GM12878 (cell line): ENCODE data around the gene TBC1D24. TPM values are rescaled to one million over a fixed set of nuclear protein-coding genes. Genes with fewer than 3 reads are reported as not detected.

Source experiments
- ATAC-seq: fragments of 200-7000 bp; cut with Tn5 transposase; 3 replicates; pipeline ENCODE4 v1.9.1; 2020; ENCODE audit warnings: mild to moderate bottlenecking, moderate library complexity
- BruUV-seq: library from RNA; stranded (reverse); fragments of 400-500 nt; replicated peaks from 2 replicates; lab custom pipeline; 2021; lab: Mats Ljungman, UMichigan
- CTCF ChIA-PET: fragments of 300-600 bp; sonication (Branson Sonifier 250); formaldehyde crosslinking; extraction: SDS; loops from one replicate; lab custom pipeline; 2021; ENCODE audit warnings: inconsistent platforms; lab: Yijun Ruan, JAX
- POLR2A ChIA-PET: fragments of 350-600 bp; formaldehyde crosslinking; extraction: SDS; loops from one replicate; lab custom pipeline; 2021; ENCODE audit warnings: inconsistent platforms; lab: Charles Lee
- RAD21 ChIA-PET: fragments of 300-600 bp; sonication (Branson Sonifier 250); formaldehyde crosslinking; loops from one replicate; lab custom pipeline; 2023; ENCODE audit warnings: antibody characterized with exemption; ENCODE audit not compliant: unreplicated experiment; lab: Charles Lee
- SMC1A ChIA-PET: fragments of 300-600 bp; sonication (Branson Sonifier 250); formaldehyde crosslinking; loops from one replicate; lab custom pipeline; 2023; ENCODE audit not compliant: unreplicated experiment, uncharacterized antibody; lab: Charles Lee
- DNase-seq: peaks from one replicate; pipeline ENCODE4 v3.0.0-alpha.2; 2011; ENCODE audit warnings: low read depth, low spot score
- FAIRE-seq: peaks from 3 replicates; lab custom pipeline; 2011; peaks lifted over from hg19 to GRCh38; lab: Jason Lieb, UNC
- H2AFZ ChIP-seq: 2 replicates; pipeline ENCODE4 v1.6.0; 2011; ENCODE audit warnings: low read depth, low read length, control low read depth; ENCODE audit not compliant: control insufficient read depth
- H3K27ac ChIP-seq: 2 replicates; pipeline ENCODE4 v1.5.1; 2011; ENCODE audit warnings: control low read depth; ENCODE audit not compliant: control insufficient read depth, insufficient read depth
- H3K27me3 ChIP-seq, 2 experiments: replicated peaks in 1 of 2; 2 replicates each; pipeline versions ENCODE4 v1.6.0 to v1.6.1; 2011; ENCODE audit warnings: low read length in 1 of 2; ENCODE audit not compliant: control insufficient read depth in 2 of 2, insufficient read depth in 2 of 2
- H3K36me3 ChIP-seq, 2 experiments: 2 replicates each; pipeline ENCODE4 v1.5.1; 2011; ENCODE audit warnings: low read length in 1 of 2; ENCODE audit not compliant: control insufficient read depth in 2 of 2, insufficient read depth in 2 of 2
- H3K4me1 ChIP-seq: 2 replicates; pipeline ENCODE4 v1.6.1; 2011; ENCODE audit warnings: mild to moderate bottlenecking, low read length, moderate library complexity, mixed read lengths; ENCODE audit not compliant: control insufficient read depth, insufficient read depth
- H3K4me2 ChIP-seq: 2 replicates; pipeline ENCODE4 v1.6.0; 2011; ENCODE audit warnings: control low read depth; ENCODE audit not compliant: control insufficient read depth, insufficient read depth
- H3K4me3 ChIP-seq: fragments of 200-600 bp; sonication (generic); 2 replicates; pipeline ENCODE4 v1.5.1; 2016
- H3K79me2 ChIP-seq: 2 replicates; pipeline ENCODE4 v1.6.0; 2011; ENCODE audit warnings: low read length; ENCODE audit not compliant: control insufficient read depth, insufficient read depth
- H3K9ac ChIP-seq: 2 replicates; pipeline ENCODE4 v1.8.0; 2011; ENCODE audit warnings: low read length, control low read depth, mixed read lengths; ENCODE audit not compliant: control insufficient read depth, insufficient read depth
- H3K9me3 ChIP-seq: replicated peaks from 3 replicates; pipeline ENCODE4 v1.5.1; 2011; ENCODE audit warnings: mild to moderate bottlenecking, low read length; ENCODE audit not compliant: control insufficient read depth, insufficient read depth
- H4K20me1 ChIP-seq: 2 replicates; pipeline ENCODE4 v1.6.0; 2011; ENCODE audit not compliant: control insufficient read depth, insufficient read depth
- ATF7 ChIP-seq: fragments of 450-650 bp; IDR thresholded peaks from 2 replicates; pipeline ENCODE4 v1.6.1; 2016; ENCODE audit warnings: low read depth, mild to moderate bottlenecking
- CBX3 ChIP-seq: fragments of 200-600 bp; sonication (generic); IDR thresholded peaks from 2 replicates; pipeline ENCODE4 v1.6.1; 2016; ENCODE audit warnings: low read depth, borderline replicate concordance
- CHD1 ChIP-seq: IDR thresholded peaks from 2 replicates; pipeline ENCODE4 v1.6.1; 2012; ENCODE audit warnings: low read depth, low read length, improper control_type of control experiment
- CREM ChIP-seq: IDR thresholded peaks from 2 replicates; pipeline ENCODE4 v1.6.1; 2014; ENCODE audit warnings: antibody characterized with exemption, low read depth
- ESRRA ChIP-seq: IDR thresholded peaks from 2 replicates; pipeline ENCODE4 v1.6.1; 2012; ENCODE audit warnings: mild to moderate bottlenecking, low read length, improper control_type of control experiment
- IRF4 ChIP-seq: IDR thresholded peaks from 2 replicates; pipeline ENCODE4 v1.6.1; 2011; ENCODE audit warnings: low read depth, low read length
- MTA3 ChIP-seq: IDR thresholded peaks from 2 replicates; pipeline ENCODE4 v1.6.1; 2012; ENCODE audit warnings: low read length, inconsistent platforms, borderline replicate concordance
- PAX5 ChIP-seq: IDR thresholded peaks from 2 replicates; pipeline ENCODE4 v1.6.1; 2011; ENCODE audit warnings: low read depth, low read length, borderline replicate concordance
- PAX8 ChIP-seq: fragments of 450-650 bp; IDR thresholded peaks from 2 replicates; pipeline ENCODE4 v1.6.1; 2017; ENCODE audit warnings: mild to moderate bottlenecking, moderate library complexity
- POLR2A ChIP-seq: IDR thresholded peaks from 2 replicates; pipeline ENCODE4 v1.6.1; 2011; ENCODE audit warnings: low read depth, mild to moderate bottlenecking, low read length
- SPI1 ChIP-seq: IDR thresholded peaks from 2 replicates; pipeline ENCODE4 v1.6.1; 2011; ENCODE audit warnings: low read depth, mild to moderate bottlenecking, low read length, moderate library complexity, borderline replicate concordance; ENCODE audit not compliant: insufficient read depth
- SUPT20H ChIP-seq: IDR thresholded peaks from 2 replicates; pipeline ENCODE4 v1.6.1; 2011; ENCODE audit warnings: low read depth, mild to moderate bottlenecking, low read length, moderate library complexity, borderline replicate concordance; ENCODE audit not compliant: control insufficient read depth
- ZNF217 ChIP-seq: fragments of 450-650 bp; IDR thresholded peaks from 2 replicates; pipeline ENCODE4 v1.6.1; 2017; ENCODE audit warnings: antibody characterized with exemption, mild to moderate bottlenecking
- ZNF384 ChIP-seq: IDR thresholded peaks from 2 replicates; pipeline ENCODE4 v1.6.1; 2012; ENCODE audit warnings: low read depth, mild to moderate bottlenecking, low read length, improper control_type of control experiment, borderline replicate concordance
- WGBS: methylation state at CpG from one replicate; pipeline ENCODE4 v1.1.6; 2016; ENCODE audit warnings: low lambda C conversion rate; ENCODE audit not compliant: insufficient replicate concordance, insufficient coverage; ENCODE audit errors: missing lambda C conversion rate; 5-methylcytosine and 5-hydroxymethylcytosine counted together
- in situ Hi-C: fragments of 300-500 bp; cut with MboI; formaldehyde crosslinking; loops from 9 replicates; pipeline ENCODE4 v1.14.3; 2018; ENCODE audit warnings: mixed read lengths
- intact Hi-C: fragments of 100-400 bp; cut with micrococcal nuclease; formaldehyde crosslinking; loops from one replicate; pipeline ENCODE4 v1.14.2; 2022; ENCODE audit not compliant: unreplicated experiment
- polyA plus RNA-seq, 11 experiments: library from polyadenylated mRNA; depleted of rRNA in 4 of 11; unstranded in 6 of 11; stranded (reverse) in 5 of 11; fragments of >200 nt; fragmentation: Nextera tagmentation in 4 of 11; fragmentation: Illumina TruSeq in 1 of 11; extraction: Ambion mirVana in 4 of 11; extraction: Trizol in 1 of 11; gene quantifications; 1 replicate in 1 of 11; 2 replicates in 10 of 11; pipeline versions ENCODE4 v1.2.1 to v1.2.3, GENCODE V29; 2011 to 2016; ENCODE audit warnings: inconsistent platforms in 2 of 11, missing spikeins in 2 of 11, low read depth in 1 of 11
- total RNA-seq, 4 experiments: library from RNA; depleted of rRNA in 3 of 4; stranded (reverse); fragments of >200 nt in 3 of 4; fragmentation: Illumina TruSeq in 1 of 4; extraction: Trizol in 1 of 4; gene quantifications; 2 replicates each; pipeline versions ENCODE4 v1.2.1 to v1.2.3, GENCODE V29; 2013 to 2021
- TF ChIP-seq, protein P1 (sequence below): fragments of 450-650 bp; IDR thresholded peaks from 2 replicates; pipeline ENCODE4 v1.6.1; 2014; ENCODE audit warnings: mild to moderate bottlenecking

TBC1D24 gene
- total and polyA plus RNA-seq, 10 of the 15 experiments (the other 5 are each of a cell fraction or from before 2014, with no cell fraction given) = 1.1 to 9.6 (median 4.5) TPM

DNA sequence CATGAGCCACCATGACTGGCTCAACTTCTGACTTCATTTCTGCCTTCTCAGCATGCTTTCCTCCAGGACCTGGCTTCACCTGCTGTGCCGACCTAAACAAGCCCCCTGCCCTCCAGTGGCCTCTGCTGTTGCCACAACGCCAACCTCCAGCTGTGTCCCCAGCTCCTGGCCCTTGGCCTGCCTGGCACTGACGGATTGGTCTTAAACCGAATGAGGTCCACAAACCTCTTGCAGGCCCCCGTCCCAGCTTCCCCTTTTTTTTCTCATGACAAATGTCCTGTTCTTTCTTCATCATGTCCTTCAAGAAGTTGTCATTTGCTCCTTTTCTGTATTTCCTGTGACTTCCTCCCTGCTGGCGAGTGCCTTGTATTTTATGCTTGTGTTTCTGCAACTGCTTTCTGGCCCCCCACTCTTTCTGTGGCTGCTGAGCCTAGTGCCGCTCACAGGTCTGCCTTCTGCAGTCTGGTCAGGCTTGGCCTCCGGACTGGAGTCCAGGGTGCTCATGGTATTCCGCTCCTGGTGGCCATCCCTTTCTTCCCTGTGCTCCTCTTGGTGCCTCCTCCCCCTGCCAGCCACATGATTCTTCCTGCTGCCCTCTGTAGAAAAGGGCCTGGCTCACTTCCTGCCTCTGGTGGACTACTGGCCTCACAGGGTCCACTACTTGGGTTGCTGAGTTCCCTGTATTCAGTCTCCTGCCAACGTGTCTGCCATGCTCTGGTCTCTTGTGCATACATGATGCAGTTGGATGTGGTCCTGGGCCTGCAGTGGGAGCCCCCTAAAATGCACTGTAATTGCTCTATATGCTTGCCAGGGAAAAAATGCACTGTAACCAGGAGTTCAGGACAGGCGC, 41.7 kb downstream of the TBC1D24 start:
- H2AFZ ChIP-seq = no peak overlapping the region
- no peak for FAIRE-seq
- H3K79me2 ChIP-seq = peaks cover 64% of the 10 kb centered on the region
- DNase-seq = no peak
- no TSS peak for BruUV-seq
- in situ Hi-C loops (no loop called here), intact Hi-C loops (no loop called here)
- POLR2A ChIA-PET = interaction anchor here (1.8 to 2.4 kb wide), 2 partner anchors 10 to 16 kb away, joined by 4 to 8 read pairs; no protein-coding TSS in a partner anchor
- TF ChIP-seq IRF4 = no peak
- peak; percentile 26; the same call in 1 of the 2 replicates for TF ChIP-seq SPI1
- no peak for TF ChIP-seq ZNF217
- no peak for TF ChIP-seq ESRRA
- TF ChIP-seq SUPT20H = no peak
- TF ChIP-seq PAX5 = no peak
- TF ChIP-seq CBX3 = no peak
- no peak for TF ChIP-seq CHD1
- TF ChIP-seq, protein P1, sequence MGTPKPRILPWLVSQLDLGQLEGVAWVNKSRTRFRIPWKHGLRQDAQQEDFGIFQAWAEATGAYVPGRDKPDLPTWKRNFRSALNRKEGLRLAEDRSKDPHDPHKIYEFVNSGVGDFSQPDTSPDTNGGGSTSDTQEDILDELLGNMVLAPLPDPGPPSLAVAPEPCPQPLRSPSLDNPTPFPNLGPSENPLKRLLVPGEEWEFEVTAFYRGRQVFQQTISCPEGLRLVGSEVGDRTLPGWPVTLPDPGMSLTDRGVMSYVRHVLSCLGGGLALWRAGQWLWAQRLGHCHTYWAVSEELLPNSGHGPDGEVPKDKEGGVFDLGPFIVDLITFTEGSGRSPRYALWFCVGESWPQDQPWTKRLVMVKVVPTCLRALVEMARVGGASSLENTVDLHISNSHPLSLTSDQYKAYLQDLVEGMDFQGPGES = no peak
- no peak for TF ChIP-seq MTA3
- TF ChIP-seq PAX8 = no peak
- TF ChIP-seq CREM = no peak
- TF ChIP-seq POLR2A = peak; percentile 50; the same call in 1 of the 2 replicates
- no peak for TF ChIP-seq ATF7
- no peak for TF ChIP-seq ZNF384
- ATAC-seq = no peak
- H3K9ac ChIP-seq = peak overlapping the region; percentile 93; the same call in 1 of the 2 replicates
- peak overlapping the region; percentile 39; the same call in 1 of the 2 replicates for H3K4me3 ChIP-seq
- peaks cover 6 to 13% of the 10 kb centered on the region in 2 experiments; a peak in 3 of 4 replicates for H3K36me3 ChIP-seq
- peaks cover 9% of the 10 kb centered on the region for H4K20me1 ChIP-seq
- SMC1A ChIA-PET = no interaction called here
- 0 out of 2 replicates have a peak overlapping the region, but pooled peaks have one; percentile 11 for H3K27ac ChIP-seq
- peaks cover 22% of the 10 kb centered on the region for H3K4me1 ChIP-seq
- H3K9me3 ChIP-seq = no peaks in the 10 kb centered on the region
- 58% methylated on average over 11 of the region's 11 CpGs for WGBS
- RAD21 ChIA-PET = no interaction called here
- H3K27me3 ChIP-seq = no peaks in the 10 kb centered on the region
- CTCF ChIA-PET = interaction anchor here (0.6 to 1.6 kb wide), 3 partner anchors 10 to 87 kb away, joined by 3 to 7 read pairs (median 4); partner anchors contain the start of gene CCNF
- H3K4me2 ChIP-seq = peak overlapping the region; percentile 80
